Posterior cingulate gyrus (tissue), 11 donors: Measurements from ENCODE around the gene OTUD7B.
A peak's percentile ranks its signal among the peaks of the same experiment; 100 is the strongest.
"Not testable (repeated sequence)": the region's sequence is repeated elsewhere in the genome, so short reads cannot be mapped to it uniquely, and the experiment has no call there.

Experiments used
- DNase-seq, 10 donors: peaks; one replicate each; pipeline versions ENCODE4 v3.0.0 to v3.0.0-alpha.2; 2020 to 2021; ENCODE audit warnings: mixed read lengths in 3 of 10
- intact Hi-C: fragments of 100-400 bp; cut with DNase I; formaldehyde crosslinking; loops from one replicate; pipeline ENCODE4 v1.15.1; 2023

Gene OTUD7B

GRCh38 chr1:149963358-149963757, 47.2 kb downstream of the OTUD7B start:
- no peak for DNase-seq
- intact Hi-C loops: loop anchor here (5.0 to 10.0 kb wide), 2 partner anchors 44 to 201 kb away; no protein-coding TSS in a partner anchor

GRCh38 chr1:149962736-149963135, 47.8 kb downstream of the OTUD7B start:
- no peak for DNase-seq
- intact Hi-C loops: loop anchor here (1.0 to 10.0 kb wide), 3 partner anchors 45 to 202 kb away; no protein-coding TSS in a partner anchor

- intact Hi-C loops: loop anchor here (1.0 to 10.0 kb wide), 3 partner anchors 45 to 203 kb away; no protein-coding TSS in a partner anchor
- peak in 6 of 10 donors; percentile 34 to 90 (median 39) for DNase-seq
Measured at GRCh38 chr1:149962039-149962647, 48.4 kb downstream of the OTUD7B start.

- DNase-seq, intact Hi-C loops: not testable (repeated sequence)
Measured at GRCh38 chr1:149957548-149957947, 53.0 kb downstream of the OTUD7B start.

GRCh38 chr1:149949911-149950310, 60.6 kb downstream of the OTUD7B start:
- intact Hi-C loops: no loop called here
- no peak for DNase-seq

GRCh38 chr1:149945206-149945605, 65.3 kb downstream of the OTUD7B start:
- no peak for DNase-seq
- intact Hi-C loops: no loop called here

GRCh38 chr1:149942885-149943284, 67.6 kb downstream of the OTUD7B start:
- intact Hi-C loops: no loop called here
- DNase-seq: no peak

- intact Hi-C loops: no loop called here
- peak in 3 of 10 donors; percentile 31 to 84 (median 42) for DNase-seq
Measured at GRCh38 chr1:149942207-149942606, 68.3 kb downstream of the OTUD7B start.

GRCh38 chr1:149940427-149940826, 70.1 kb downstream of the OTUD7B start:
- intact Hi-C loops: no loop called here
- no peak for DNase-seq

GRCh38 chr1:149938668-149939003, 71.9 kb downstream of the OTUD7B start:
- intact Hi-C loops, DNase-seq: not testable (repeated sequence)

- DNase-seq: no peak
- intact Hi-C loops: no loop called here
Measured at GRCh38 chr1:149937759-149938158, 72.8 kb downstream of the OTUD7B start.

- intact Hi-C loops: no loop called here
- peak in 2 of 10 donors; percentile 41 to 71 for DNase-seq
Measured at GRCh38 chr1:149936992-149937705, 73.4 kb downstream of the OTUD7B start.

- intact Hi-C loops: no loop called here
- DNase-seq: peak in 2 of 10 donors; percentile 37 to 68
Measured at GRCh38 chr1:149936170-149936991, 74.1 kb downstream of the OTUD7B start, which contains the start of gene MTMR11. Gene MTMR11 (minus strand): TSS chr1:149936879. CDS start chr1:149936647, 232 bp downstream.

- DNase-seq: no peak
- intact Hi-C loops: loop anchor here (5.0 kb wide), 1 partner anchor 37 kb away; the partner anchor contains the start of gene BOLA1
Measured at GRCh38 chr1:149934356-149934755, 76.2 kb downstream of the OTUD7B start.

- DNase-seq: peak in 1 of 10 donors; percentile 39
- intact Hi-C loops: loop anchor here (5.0 kb wide), 1 partner anchor 36 kb away; the partner anchor contains the start of gene BOLA1
Measured at GRCh38 chr1:149933208-149933607, 77.3 kb downstream of the OTUD7B start.

- DNase-seq: no peak
- intact Hi-C loops: loop anchor here (5.0 kb wide), 1 partner anchor 35 kb away; the partner anchor contains the start of gene BOLA1
Measured at GRCh38 chr1:149932474-149932873, 78.1 kb downstream of the OTUD7B start.

GRCh38 chr1:149931212-149931790, 79.2 kb downstream of the OTUD7B start:
- peak in 1 of 10 donors; percentile 22 for DNase-seq
- intact Hi-C loops: loop anchor here (5.0 kb wide), 1 partner anchor 34 kb away; the partner anchor contains the start of gene BOLA1

GRCh38 chr1:149929856-149930255, 80.7 kb downstream of the OTUD7B start:
- intact Hi-C loops: loop anchor here (5.0 kb wide), 1 partner anchor 33 kb away; the partner anchor contains the start of gene BOLA1

GRCh38 chr1:149928401-149928724, 82.2 kb downstream of the OTUD7B start:
- intact Hi-C loops: no loop called here
- no peak for DNase-seq

More at GRCh38 chr1:149929856-149930255, 80.7 kb downstream of the OTUD7B start:
- DNase-seq: no peak
